ENCODE measurements around the gene ESYT2. TPM values are rescaled to one million over a fixed set of nuclear protein-coding genes. Genes with fewer than 3 reads are reported as not detected.

The ESYT2 gene
- polyA plus RNA-seq, 3 donors, result 45.1 to 93.3 (median 57.1) TPM

GRCh38 chr7:158759749-158760444, 69.4 kb downstream of the ESYT2 start:
- DNase-seq (ENCODE audit: extremely low read depth in 1 of 11, low read depth in 9 of 11, low spot score in 4 of 11), result no peak

GRCh38 chr7:158759245-158759614, 70.1 kb downstream of the ESYT2 start:
- no peak for DNase-seq (ENCODE audit: extremely low read depth in 1 of 11, low read depth in 9 of 11, low spot score in 4 of 11)

- no peak for DNase-seq (ENCODE audit: extremely low read depth in 1 of 11, low read depth in 9 of 11, low spot score in 4 of 11)
Observed at GRCh38 chr7:158758586-158759244, 70.6 kb downstream of the ESYT2 start.

- DNase-seq (ENCODE audit: extremely low read depth in 1 of 11, low read depth in 9 of 11, low spot score in 4 of 11), result no peak
Observed at GRCh38 chr7:158757404-158757989, 71.8 kb downstream of the ESYT2 start.

GRCh38 chr7:158754746-158755444, 74.4 kb downstream of the ESYT2 start:
- no peak for DNase-seq (ENCODE audit: extremely low read depth in 1 of 11, low read depth in 9 of 11, low spot score in 4 of 11)

- no peak for DNase-seq (ENCODE audit: extremely low read depth in 1 of 11, low read depth in 9 of 11, low spot score in 4 of 11)
Observed at GRCh38 chr7:158753900-158754299, 75.4 kb downstream of the ESYT2 start.

GRCh38 chr7:158751751-158752150, 77.6 kb downstream of the ESYT2 start:
- no peak for DNase-seq (ENCODE audit: extremely low read depth in 1 of 11, low read depth in 9 of 11, low spot score in 4 of 11)

GRCh38 chr7:158751199-158751598, 78.1 kb downstream of the ESYT2 start:
- no peak for DNase-seq (ENCODE audit: extremely low read depth in 1 of 11, low read depth in 9 of 11, low spot score in 4 of 11)

- DNase-seq (ENCODE audit: extremely low read depth in 1 of 11, low read depth in 9 of 11, low spot score in 4 of 11), result no peak
Observed at GRCh38 chr7:158750702-158751101, 78.6 kb downstream of the ESYT2 start.

GRCh38 chr7:158749396-158749795, 79.9 kb downstream of the ESYT2 start:
- DNase-seq (ENCODE audit: extremely low read depth in 1 of 11, low read depth in 9 of 11, low spot score in 4 of 11), result no peak

- no peak for DNase-seq (ENCODE audit: extremely low read depth in 1 of 11, low read depth in 9 of 11, low spot score in 4 of 11)
Observed at GRCh38 chr7:158748335-158748734, 81.0 kb downstream of the ESYT2 start.

GRCh38 chr7:158747408-158747807, 81.9 kb downstream of the ESYT2 start:
- DNase-seq (ENCODE audit: extremely low read depth in 1 of 11, low read depth in 9 of 11, low spot score in 4 of 11), result no peak

- no peak for DNase-seq (ENCODE audit: extremely low read depth in 1 of 11, low read depth in 9 of 11, low spot score in 4 of 11)
Observed at GRCh38 chr7:158746957-158747356, 82.4 kb downstream of the ESYT2 start.

GRCh38 chr7:158745057-158745715, 84.1 kb downstream of the ESYT2 start:
- no peak for DNase-seq (ENCODE audit: extremely low read depth in 1 of 11, low read depth in 9 of 11, low spot score in 4 of 11)

GRCh38 chr7:158744070-158744469, 85.2 kb downstream of the ESYT2 start:
- no peak for DNase-seq (ENCODE audit: extremely low read depth in 1 of 11, low read depth in 9 of 11, low spot score in 4 of 11)

- no peak for DNase-seq (ENCODE audit: extremely low read depth in 1 of 11, low read depth in 9 of 11, low spot score in 4 of 11)
Observed at GRCh38 chr7:158743219-158743618, 86.1 kb downstream of the ESYT2 start.

GRCh38 chr7:158742065-158742821, 87.1 kb downstream of the ESYT2 start:
- DNase-seq (ENCODE audit: extremely low read depth in 1 of 11, low read depth in 9 of 11, low spot score in 4 of 11), result no peak

GRCh38 chr7:158741294-158741666, 88.0 kb downstream of the ESYT2 start:
- DNase-seq (ENCODE audit: extremely low read depth in 1 of 11, low read depth in 9 of 11, low spot score in 4 of 11), result no peak

Data from renal cortex interstitium (tissue), 11 donors.